NCI-H1048 (cell line): Measurements from ENCODE around the gene KRTAP10-3.

Experiments used
- DNase-seq: peaks from one replicate; lab custom pipeline; 2025; lab: John Stamatoyannopoulos, UW

Gene KRTAP10-3

DNA sequence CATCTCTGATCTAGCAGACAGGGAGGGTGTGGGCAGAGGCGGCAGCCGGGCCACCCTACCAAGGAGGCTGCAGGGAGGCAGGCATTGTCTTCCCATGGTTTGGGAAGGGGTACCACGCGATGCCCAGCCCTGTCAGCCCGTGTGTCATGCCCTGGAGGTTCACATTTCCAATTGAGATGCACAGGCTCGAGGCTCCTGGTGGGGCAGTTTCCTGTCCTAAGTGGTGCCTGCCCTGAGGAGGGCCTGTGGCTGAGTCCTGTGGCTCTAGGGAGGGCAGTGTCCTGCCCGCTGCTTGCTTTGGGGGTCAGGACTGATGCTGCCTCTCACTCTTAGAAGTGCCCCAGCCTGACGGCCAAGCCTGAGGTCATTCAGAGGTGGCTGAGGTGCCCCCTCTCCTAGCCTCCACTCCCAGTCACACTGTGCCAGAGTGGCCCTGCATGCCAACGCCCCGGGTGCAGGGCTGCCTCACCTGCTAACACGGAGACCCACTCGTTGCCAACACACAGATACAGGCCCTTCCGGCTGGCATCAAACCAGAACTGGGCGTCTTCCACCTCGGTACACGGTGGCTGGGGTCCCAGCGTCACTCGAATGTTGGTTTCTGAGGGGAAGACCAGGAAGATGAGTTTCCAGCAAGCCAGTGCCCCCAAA is 30.5 kb downstream of the KRTAP10-3 start:
- no peak for DNase-seq

DNA sequence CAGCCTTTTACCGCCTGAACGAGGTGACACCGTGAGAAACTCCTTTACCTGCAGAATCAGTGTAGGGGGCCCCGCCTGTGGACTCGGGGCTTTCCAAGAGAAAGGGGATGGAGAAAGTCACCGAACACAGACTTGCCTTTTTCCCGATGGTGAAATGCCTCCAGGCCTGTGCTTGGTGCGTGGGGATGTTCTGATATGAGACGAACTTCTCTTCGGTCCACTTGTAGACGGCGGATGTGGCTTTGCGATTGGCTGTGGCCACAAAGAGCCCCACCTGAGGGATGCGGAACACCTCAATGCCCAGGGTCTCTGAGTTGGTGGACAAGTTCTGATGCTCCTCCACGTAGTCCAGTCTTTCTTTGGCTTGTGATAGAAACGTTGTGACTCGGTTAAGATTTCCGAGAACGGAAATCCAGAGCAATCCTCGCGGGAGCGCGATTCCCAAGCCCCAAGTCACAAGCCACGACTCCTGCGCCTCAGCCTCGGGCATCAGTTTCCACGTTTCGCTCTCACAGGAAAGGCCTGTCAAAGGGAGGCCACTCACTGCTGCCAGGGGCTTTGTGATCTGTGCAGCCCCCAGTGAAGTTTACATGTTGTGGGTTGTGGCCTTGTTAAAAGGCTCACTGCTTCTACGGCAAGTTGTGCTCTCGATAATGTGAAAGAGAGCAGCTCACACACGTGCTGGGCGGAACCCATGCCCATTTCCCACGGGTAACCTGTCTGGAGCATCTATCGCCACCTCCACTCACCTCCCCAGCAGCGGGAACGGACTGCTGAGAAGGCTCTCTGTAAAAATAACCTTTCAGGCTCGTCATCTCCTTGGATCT is 31.2 kb downstream of the KRTAP10-3 start:
- no peak for DNase-seq

DNA sequence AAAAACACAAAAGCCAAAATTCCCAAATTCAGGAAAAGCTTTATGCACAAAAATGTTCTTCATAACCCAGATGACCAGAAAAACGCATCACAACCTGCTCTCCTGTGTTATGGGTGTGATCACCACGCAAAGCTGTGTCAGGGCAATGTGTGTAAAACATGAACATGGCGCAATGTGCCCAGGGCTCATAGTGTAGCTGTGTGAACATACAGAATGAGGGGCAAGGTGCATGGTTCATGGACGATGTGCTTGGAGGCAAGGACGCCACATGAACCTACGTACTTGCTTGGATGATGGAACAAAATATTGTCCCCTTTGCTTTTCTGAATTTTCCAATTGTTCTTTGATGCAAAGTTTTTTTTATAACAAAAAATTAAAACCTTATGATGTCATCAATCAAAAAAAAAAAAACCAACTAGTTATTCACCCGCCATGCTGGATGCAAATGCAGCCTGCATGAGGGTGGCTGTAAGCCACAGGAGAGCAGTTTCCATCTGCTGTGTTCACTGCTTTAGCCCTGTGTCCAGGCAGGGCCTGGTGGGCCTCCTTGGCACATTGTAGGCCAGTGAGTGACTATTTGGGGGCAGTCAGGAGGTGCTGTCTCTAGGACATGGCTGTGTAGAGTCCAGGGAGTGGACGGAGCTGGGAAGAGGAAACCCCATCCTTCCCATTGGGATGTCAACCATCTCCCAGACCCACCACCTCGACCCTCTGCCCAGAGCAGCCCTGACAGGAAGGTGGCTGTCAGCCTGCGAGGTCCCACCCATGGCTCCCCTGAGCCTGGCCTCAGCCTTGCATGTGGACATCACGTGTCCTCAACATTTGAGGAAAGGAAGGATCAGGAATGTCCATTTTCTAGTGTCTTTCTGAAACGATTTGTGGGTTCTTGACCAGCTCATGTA is 32.2 kb downstream of the KRTAP10-3 start:
- DNase-seq: no peak

DNA sequence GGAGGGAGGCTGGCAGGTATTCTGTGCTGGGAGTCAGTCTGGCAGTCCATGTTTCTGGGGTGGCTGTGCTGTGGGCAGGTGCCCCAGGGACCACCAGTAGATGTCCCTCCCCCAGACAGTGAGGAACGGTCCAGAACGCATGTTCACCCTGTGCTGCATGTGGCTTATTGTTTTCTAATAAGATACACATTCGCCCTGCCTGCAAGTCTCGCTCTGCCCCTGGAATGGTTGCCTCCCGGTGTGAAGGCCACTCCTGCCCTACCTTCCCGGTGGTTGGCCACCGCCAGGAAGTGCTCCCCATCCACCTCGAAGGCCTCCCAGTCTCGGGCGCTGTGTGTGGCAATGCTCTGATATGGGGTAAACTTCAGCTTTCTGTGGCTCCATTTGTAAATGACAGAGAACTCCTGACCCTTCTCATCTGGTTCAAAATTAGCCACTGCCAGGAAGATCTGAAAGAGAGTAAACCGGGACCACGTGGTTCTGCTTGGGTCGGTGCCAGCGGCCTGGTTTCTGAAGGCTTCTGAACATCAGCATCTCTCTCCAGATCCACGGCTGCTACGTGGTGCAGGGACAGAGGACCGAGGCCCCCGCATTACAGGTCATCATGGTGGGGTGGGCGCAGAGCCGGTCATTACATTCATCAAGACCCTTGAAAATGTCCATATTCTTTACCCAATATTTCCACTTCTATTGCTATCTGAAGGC is 33.1 kb downstream of the KRTAP10-3 start:
- no peak for DNase-seq

DNA sequence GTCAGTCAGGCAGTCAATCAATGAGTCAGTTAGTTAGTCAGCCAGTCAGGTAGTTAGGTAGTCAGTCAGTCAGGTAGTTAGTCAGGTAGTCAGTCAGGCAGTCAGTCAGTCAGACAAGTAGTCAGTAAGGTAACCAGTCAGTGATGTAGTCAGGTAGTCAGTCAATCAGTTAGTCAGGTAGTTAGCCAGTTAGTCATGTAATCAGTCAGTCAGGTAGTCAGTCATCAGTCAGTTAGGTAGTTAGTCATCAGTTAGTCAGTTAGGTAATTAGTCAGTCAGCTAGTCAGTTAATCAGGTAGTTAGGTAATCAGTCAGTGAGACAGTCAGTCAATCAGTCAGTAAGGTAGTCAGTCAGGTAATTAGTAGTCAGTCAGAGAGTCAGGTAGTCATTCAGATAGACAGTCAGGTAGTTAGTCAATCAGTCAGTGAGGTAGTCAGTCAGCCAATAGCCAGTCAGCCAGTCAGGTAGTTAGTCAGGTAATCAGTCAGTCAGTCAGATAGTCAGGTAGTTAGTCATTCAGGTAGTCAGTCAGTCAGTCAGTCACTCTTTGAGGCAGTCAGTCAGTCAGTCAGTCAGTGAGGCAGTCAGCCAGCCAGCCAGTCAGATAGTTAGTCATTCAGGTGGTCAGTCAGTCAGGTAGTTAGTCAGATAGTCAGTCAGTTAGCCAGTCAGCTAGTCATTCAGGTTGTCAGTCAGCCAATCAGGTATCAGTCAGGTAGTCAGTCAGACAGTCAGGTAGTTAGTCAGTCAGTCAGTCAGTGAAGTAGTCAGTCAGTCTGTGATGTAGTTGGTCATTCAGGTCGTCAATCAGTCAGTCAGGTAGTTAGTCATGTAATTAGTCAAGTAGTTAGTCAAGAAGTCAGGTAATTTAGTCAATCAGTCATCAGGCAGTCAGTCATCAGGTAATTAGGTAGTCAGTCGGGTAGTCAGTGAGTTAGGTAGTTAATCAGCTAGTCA is 33.9 kb downstream of the KRTAP10-3 start:
- no peak for DNase-seq

DNA sequence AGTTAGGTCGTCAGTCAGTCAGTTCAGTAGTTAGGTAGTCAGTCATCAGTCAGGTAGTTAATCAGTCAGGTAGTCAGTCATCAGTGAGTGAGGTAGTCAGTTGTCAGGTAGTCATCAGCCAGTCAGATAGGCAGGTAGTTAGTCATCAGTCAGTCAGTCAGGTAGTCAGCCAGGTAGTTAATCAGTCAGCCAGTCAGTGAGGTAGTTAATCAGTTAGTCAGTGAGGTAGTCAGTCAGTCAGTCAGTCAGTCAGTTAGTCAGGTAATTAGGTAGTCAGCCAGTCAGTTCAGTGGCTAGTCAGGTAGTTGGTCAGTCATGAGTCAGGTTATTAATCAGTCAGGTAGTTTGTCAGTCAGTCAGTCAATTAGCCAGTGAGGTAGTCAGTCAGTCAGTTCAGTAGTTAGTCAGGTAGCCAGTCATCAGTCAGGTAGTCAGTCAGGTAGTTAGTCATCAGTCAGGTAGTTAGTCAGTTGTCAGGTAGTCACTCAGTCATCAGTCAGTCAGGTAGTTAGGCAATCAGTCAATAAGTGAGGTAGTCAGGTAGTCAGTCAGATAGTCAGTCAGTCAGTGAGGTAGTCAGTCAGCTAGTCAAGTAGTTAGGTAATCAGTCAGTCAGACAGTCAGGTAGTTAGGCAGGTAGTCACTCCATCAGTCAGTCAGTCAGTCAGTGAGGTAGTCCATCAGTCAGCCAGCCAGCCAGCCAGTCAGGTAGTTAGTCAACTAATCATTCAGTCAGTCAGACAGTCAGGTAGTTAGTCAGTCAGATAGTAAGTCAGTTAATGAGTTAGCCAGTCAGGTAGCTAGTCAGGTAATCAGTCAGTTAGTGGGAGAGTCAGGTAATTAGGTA is 34.8 kb downstream of the KRTAP10-3 start:
- no peak for DNase-seq

DNA sequence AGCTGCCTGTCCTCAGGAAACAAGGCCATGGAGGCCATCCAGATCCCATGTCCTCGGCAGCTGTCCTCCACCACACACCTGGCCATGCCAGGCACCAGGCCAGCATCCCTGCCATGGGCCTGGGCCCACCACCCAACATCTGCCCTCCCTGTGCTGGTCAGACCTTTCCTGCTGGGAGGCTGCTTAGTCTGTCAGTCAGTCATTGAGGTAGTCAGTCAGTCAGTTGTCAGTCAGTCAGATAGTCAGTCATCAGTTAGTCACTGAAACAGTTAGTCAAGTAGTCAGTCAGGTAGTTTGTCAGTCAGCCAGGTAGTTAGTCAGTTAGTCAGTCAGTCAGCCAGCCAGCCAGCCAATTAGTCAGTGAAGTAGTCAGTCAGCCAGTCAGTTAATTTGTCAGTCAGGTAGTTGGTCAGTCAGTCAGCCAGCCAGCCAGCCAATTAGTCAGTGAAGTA is 35.8 kb downstream of the KRTAP10-3 start:
- DNase-seq: no peak

DNA sequence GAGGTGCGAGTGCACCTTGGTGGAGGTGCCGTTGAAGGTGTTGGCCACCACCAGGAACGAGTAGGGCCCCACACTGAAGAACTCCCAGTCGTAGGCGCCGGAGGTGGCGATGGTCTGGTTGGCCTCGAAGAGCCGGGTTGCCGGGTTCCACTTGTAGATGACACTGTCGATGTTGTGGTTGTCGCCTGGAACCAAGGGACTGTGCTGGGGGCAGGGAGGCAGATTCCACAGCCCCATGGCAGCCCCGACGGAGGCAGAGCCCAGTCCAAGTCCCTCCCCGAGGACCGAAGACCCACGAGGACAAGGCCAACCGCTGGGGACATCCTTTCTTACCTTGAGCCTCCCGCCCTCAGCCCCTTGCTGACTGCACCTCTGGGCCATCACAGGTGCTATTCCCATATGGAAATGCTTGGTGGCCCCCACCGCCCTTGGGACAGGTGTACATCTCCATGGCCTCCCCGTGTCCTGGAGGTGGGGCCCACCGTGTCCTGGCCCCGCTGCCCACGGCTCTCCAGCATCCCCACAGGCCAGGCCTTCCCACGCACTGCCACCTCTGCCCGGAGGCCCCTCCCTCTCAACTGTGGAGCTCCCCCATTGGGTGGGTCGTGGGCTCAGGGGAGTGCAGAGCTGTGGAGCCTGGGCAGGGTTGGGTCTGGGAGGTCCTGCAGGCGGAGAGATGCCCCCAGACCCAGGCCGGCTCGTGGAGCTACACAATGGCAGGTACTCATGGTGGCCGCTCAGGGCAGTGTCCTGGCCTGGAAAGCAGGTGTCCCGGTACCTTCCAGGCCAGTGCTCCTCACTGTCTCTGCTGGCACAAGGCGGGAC is 36.5 kb downstream of the KRTAP10-3 start:
- DNase-seq: no peak

DNA sequence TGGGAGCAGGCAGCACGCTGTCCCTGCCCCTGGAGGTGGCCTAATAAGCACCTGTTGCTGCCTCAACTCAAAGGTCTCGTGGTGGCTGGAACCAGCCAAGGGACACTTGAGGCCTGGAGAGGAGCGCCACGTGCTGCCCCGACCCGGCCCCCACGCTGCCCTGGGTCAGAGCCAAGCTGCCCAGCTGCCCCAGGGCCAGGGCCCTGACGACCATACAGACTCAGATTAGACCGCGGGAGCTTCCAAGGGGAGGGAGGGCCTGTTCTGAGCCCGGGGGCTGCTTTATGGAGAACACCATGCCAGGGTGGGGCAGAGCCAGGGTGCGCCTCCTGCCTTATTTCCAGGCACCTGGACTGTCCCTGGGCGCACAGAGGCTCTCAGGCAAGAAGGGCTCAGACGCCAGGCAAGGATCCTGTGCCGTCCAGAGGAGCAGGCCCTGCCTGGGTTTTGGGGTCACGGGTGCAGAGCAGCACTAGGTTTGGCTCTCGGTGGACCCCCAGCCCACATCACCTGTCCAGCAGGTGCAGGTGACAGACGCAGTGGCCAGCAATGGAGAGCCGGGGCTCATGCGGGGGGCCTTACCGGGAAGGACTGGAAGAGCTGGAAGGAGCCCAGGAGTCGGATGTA is 37.2 kb downstream of the KRTAP10-3 start:
- DNase-seq: no peak

DNA sequence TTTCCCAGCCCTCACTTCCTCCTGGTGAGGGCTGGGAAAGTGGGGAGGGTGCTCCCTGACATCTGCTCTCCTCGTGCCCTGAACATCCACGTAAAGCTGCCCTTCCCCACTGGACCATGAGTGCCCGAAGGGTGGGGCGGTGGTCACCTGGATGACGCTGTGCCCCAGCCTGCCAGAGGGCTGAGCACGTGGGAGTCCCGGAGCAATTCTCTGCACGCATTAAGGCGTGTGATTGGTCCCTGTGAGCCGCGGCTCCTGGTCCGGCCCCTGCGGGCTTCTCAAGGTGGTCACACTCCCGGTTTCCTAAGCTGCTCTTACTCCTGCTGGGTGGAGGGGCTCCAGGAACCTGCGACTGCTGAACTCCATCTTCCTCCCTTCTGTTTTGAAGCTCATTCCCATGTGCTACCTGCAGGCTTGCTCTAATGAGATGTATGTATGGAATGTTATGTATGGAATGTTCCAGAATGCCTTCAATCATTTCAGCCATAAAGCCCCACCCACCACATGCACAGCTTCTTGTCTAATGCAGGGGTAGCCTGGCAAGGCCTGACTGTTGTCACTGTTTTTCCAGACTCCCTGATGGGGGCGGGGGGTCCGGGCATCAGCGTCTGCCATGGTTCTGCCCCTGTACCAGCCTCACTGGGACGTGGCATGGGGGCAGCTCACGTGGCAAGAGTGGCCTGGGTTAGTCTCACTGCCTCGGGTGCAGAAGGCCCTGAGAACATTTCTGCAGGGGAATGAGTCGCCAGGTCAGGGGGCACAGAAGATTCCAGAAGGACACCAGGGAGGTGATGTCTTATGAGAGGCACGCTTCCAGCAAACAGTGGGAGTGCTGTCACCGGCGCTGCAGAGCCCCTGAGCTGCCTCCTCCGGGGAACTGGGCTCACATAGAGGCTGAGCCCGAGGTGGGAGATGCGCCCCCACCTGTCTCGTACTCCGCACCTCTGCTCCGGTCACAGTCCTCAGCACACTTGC is 38.0 kb downstream of the KRTAP10-3 start:
- no peak for DNase-seq

DNA sequence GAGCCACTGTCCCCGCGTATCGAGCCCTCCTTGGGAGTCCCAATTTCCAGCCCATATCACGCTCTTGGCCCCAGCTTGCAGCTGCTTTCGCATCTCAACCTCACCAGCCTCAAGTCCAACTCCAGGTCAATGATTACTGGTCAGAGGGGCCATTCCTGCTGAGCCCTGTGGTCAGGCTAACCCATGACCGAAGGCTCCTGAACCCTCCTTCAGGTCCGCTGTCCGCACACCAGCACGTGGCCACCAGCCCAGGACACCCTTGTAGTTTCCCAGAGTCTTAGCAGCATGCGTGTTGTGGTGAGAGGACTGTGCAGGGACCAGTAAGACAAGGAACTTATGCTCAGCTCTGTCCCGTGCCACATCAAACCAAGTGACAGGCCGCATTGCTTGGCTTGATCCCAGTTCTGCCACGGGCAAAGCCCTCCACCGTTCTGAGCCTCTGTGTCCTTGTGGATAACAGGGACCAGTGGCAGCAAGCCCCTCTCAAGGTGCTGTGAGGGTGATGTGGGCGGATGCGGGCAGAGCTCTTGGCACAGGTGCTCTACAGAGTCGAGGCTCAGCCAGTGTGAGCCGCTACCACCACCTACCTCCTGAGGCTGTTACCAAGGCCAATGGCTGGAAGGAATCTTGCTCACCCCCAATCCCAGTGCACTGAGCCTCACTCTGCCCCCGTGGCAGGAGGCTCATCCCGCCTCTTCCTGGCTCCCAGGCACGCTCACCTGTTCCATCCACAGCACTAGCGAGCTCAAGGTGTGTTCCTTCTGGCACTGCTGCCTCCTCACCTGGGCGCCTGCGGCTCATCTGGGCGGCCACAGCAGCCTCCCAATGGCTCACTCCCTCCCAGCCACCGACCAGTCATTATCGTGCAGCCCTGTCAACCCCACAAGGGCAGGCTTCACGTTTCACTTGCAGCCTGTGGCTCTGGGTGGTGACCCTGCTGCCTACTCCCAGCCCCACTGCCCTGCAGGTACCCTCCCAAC is 39.0 kb downstream of the KRTAP10-3 start:
- DNase-seq: no peak

DNA sequence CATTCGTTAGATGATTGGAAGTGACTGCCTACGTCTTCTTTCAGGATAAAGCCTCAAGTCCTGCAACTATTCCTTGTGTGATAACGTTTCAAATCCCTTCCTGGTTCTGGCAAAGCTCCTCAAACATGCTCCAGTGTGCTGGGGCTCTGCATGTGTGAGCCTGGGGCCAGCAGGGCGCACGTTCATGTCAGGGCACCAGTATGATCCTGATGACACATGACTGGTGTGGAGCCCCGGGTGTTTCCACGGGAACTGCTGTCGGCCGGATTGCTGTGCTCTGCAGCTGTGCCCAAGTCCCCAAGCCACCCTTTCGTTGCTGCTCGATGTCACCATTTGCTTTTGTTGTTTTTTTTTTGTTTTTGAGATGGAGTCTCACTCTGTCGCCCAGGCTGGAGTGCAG is 39.9 kb downstream of the KRTAP10-3 start:
- DNase-seq: no peak

DNA sequence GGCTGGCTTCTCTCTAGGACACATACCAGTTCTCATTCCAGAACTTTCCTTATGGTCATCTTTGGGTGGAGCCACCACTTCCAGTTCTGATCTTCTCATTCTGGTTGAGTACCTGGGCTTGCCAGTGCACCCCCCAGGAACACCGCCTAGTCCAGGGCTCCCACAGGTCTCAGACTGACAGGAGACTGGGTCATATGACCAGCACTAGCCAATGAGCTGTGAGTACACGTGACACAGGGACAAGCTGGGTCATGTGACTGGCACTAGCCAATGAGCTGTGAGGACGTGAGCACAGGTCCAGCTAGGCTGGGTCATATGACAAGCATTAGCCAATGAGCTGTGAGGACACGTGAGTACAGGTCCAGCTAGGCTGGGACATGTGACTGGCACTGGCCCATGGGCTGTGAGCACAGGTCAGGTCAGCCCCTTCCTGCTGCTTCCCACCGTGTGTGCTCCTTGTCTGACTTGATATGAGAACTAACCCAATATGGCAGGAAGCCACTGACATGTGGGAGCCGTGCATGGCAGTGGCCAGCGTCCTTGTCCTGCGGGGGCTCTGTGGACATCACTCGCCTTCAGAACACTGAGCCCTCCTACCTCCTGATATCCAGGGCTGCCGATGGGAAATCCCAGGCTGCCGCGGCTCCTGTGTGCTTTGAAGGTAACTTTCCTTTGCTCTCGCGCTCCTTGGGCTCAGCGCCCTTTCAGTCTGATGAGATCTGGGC is 41.3 kb downstream of the KRTAP10-3 start:
- DNase-seq: peak; percentile 96

DNA sequence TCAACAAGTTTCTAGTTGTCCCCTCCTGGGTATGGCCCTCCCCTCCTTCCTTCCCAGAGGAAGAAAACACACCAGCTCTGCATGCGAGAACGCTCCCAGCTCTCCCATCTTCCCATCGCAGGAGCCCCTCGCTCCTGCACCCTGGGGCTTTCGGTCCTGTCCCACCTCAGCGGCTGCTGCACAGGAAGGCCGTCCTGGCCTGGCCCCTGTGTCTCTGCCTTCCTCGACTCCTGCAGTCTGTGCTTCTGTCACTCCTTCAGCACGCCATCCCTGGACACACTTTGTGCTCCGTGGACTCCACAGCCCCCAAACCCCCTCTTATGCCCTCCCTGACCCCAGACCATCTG is 41.8 kb downstream of the KRTAP10-3 start:
- no peak for DNase-seq

DNA sequence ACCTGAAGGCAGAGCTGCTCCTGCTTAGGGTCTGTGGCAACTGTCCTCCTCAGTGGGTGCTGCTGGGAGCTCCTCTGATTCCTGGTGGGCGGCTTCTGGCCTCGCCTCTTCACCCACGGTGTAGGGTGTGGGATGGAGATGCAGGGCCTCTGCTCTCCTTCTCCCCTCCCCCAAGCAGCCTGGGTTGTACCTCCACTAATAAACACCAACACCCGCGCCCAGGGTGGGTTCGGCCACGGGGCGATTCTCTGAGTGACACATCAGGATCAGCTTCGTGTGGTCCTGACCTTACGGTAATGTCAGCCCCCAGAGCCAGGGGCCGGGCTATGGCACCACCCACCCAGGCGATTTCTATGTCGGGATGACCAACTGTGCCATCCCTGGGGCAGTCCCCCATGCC is 42.3 kb downstream of the KRTAP10-3 start:
- no peak for DNase-seq
